HG02763 (cell line): ENCODE data around the gene CD6.

Source experiments
- ATAC-seq: cut with Tn5 transposase; IDR thresholded peaks from one replicate; pipeline ENCODE4 v1.9.1; 2021; ENCODE audit warnings: mild to moderate bottlenecking, moderate library complexity; ENCODE audit not compliant: unreplicated experiment

CD6 gene

GRCh38 chr11:60935676-60936442 lies 35.6 kb upstream of the CD6 start:
- no peak for ATAC-seq

GRCh38 chr11:60936467-60937143 lies 34.9 kb upstream of the CD6 start:
- ATAC-seq, result no peak

- no peak for ATAC-seq
Observed at GRCh38 chr11:60937144-60937527, 34.3 kb upstream of the CD6 start.

GRCh38 chr11:60937811-60938210 lies 33.7 kb upstream of the CD6 start:
- ATAC-seq, result no peak

GRCh38 chr11:60938500-60938899 lies 33.0 kb upstream of the CD6 start:
- ATAC-seq, result no peak

GRCh38 chr11:60939301-60939700 lies 32.2 kb upstream of the CD6 start:
- no peak for ATAC-seq

GRCh38 chr11:60939855-60940254 lies 31.6 kb upstream of the CD6 start:
- no peak for ATAC-seq

GRCh38 chr11:60941371-60942119 lies 29.9 kb upstream of the CD6 start:
- ATAC-seq, result no peak

- ATAC-seq, result no peak
Observed at GRCh38 chr11:60942219-60942618, 29.3 kb upstream of the CD6 start.

- ATAC-seq, result no peak
Observed at GRCh38 chr11:60942970-60943565, 28.4 kb upstream of the CD6 start.

- ATAC-seq, result no peak
Observed at GRCh38 chr11:60944490-60945294, 26.8 kb upstream of the CD6 start.

- no peak for ATAC-seq
Observed at GRCh38 chr11:60945295-60945667, 26.2 kb upstream of the CD6 start.

- ATAC-seq, result no peak
Observed at GRCh38 chr11:60946601-60947264, 24.7 kb upstream of the CD6 start.

GRCh38 chr11:60947700-60948099 lies 23.8 kb upstream of the CD6 start:
- ATAC-seq, result no peak

GRCh38 chr11:60948250-60948649 lies 23.2 kb upstream of the CD6 start:
- no peak for ATAC-seq

- no peak for ATAC-seq
Observed at GRCh38 chr11:60950024-60950423, 21.5 kb upstream of the CD6 start.

- ATAC-seq, result no peak
Observed at GRCh38 chr11:60950933-60951605, 20.4 kb upstream of the CD6 start.

- ATAC-seq, result no peak
Observed at GRCh38 chr11:60951606-60951903, 19.9 kb upstream of the CD6 start.

GRCh38 chr11:60951904-60952741 lies 19.4 kb upstream of the CD6 start, which contains the start of gene SLC15A3:
TSS of gene SLC15A3 (minus strand) at chr11:60952176. CDS start at chr11:60951551, 625 bp downstream.
- ATAC-seq, result peak; percentile 59
